Thoracic aorta (tissue), 2 donors: ENCODE data around the gene BMERB1. TPM values are rescaled to one million over a fixed set of nuclear protein-coding genes. Genes with fewer than 3 reads are reported as not detected.

Source experiments
- ATAC-seq: fragments of 150-250 bp; one replicate; pipeline ENCODE4 v1.8.0; 2017; ENCODE audit warnings: low read depth; ENCODE audit not compliant: insufficient number of reproducible peaks, low FRiP score
- DNase-seq: peaks from one replicate; pipeline ENCODE4 v3.0.0-alpha.2; 2020; ENCODE audit warnings: low spot score
- H3K27ac ChIP-seq, 2 donors: fragments of 200-600 bp; sonication (generic); 1 replicate in 1 of 2; 2 replicates in 1 of 2; pipeline ENCODE4 v1.5.1; 2016; ENCODE audit warnings: mild to moderate bottlenecking in 2 of 2, moderate library complexity in 2 of 2
- H3K27me3 ChIP-seq: fragments of 200-600 bp; sonication (generic); replicated peaks from 2 replicates; pipeline ENCODE4 v1.6.0; 2016; ENCODE audit warnings: mild to moderate bottlenecking; ENCODE audit not compliant: insufficient read depth
- H3K36me3 ChIP-seq: fragments of 200-600 bp; sonication (generic); one replicate; pipeline ENCODE4 v1.5.1; 2016
- H3K4me1 ChIP-seq, 2 donors: fragments of 200-600 bp; sonication (generic); 1 replicate in 1 of 2; 2 replicates in 1 of 2; pipeline versions ENCODE4 v1.5.1 to v1.6.0; 2016; ENCODE audit warnings: low read depth in 2 of 2, mild to moderate bottlenecking in 1 of 2; ENCODE audit not compliant: control insufficient read depth in 1 of 2
- H3K4me3 ChIP-seq: fragments of 200-600 bp; sonication (generic); 2 replicates; pipeline ENCODE4 v1.5.1; 2016; ENCODE audit warnings: mild to moderate bottlenecking
- H3K9me3 ChIP-seq: fragments of 200-600 bp; sonication (generic); 2 replicates; pipeline ENCODE4 v1.5.1; 2016
- CTCF ChIP-seq: fragments of 200-600 bp; sonication (generic); IDR thresholded peaks from one replicate; pipeline ENCODE4 v1.5.1; 2019; ENCODE audit warnings: antibody characterized with exemption
- total RNA-seq, 2 donors: library from RNA; depleted of rRNA; stranded (reverse); fragments of >200 nt; gene quantifications; one replicate each; pipeline versions ENCODE4 v1.1.0 to v1.2.3, GENCODE V29; 2016

Gene BMERB1
- total RNA-seq, 2 donors from 2014 or later = 75.1 to 95.2 TPM

- no peak for DNase-seq
- no peak overlapping the region for H3K4me3 ChIP-seq
- H3K4me1 ChIP-seq = peaks cover 9 to 32% of the 10 kb centered on the region in 2 donors
- no peak overlapping the region for H3K27ac ChIP-seq
- TF ChIP-seq CTCF = no peak
- no peaks in the 10 kb centered on the region for H3K36me3 ChIP-seq
- no peaks in the 10 kb centered on the region for H3K27me3 ChIP-seq
- ATAC-seq = no peak
- no peaks in the 10 kb centered on the region for H3K9me3 ChIP-seq
These were observed 50.8 kb downstream of the BMERB1 start for GRCh38 chr16:15485175-15485574.

GRCh38 chr16:15486661-15487060, 52.3 kb downstream of the BMERB1 start:
- no peaks in the 10 kb centered on the region for H3K27me3 ChIP-seq
- no peak for ATAC-seq

GRCh38 chr16:15487336-15488284, 53.2 kb downstream of the BMERB1 start:
- Histone ChIP-seq H3K27ac (no peak overlapping the region), H3K36me3 (no peaks in the 10 kb centered on the region), H3K4me3 (no peak overlapping the region), H3K27me3 (no peaks in the 10 kb centered on the region), H3K4me1 (peaks cover 13 to 29% of the 10 kb centered on the region in 2 donors), H3K9me3 (no peaks in the 10 kb centered on the region)
- ATAC-seq (no peak), DNase-seq (no peak)
- TF ChIP-seq CTCF = no peak

More at GRCh38 chr16:15486661-15487060, 52.3 kb downstream of the BMERB1 start:
- Histone ChIP-seq H3K4me1 (peaks cover 13 to 36% of the 10 kb centered on the region in 2 donors), H3K27ac (no peak overlapping the region), H3K36me3 (no peaks in the 10 kb centered on the region), H3K4me3 (no peak overlapping the region), H3K9me3 (no peaks in the 10 kb centered on the region)
- TF ChIP-seq CTCF = no peak
- DNase-seq = no peak

- no peaks in the 10 kb centered on the region for H3K36me3 ChIP-seq
- peak overlapping the region; percentile 42 for H3K4me3 ChIP-seq
- H3K4me1 ChIP-seq = peaks cover 13 to 29% of the 10 kb centered on the region in 2 donors
- no peak for ATAC-seq
- TF ChIP-seq CTCF = no peak
- no peaks in the 10 kb centered on the region for H3K27me3 ChIP-seq
- DNase-seq = no peak
- no peaks in the 10 kb centered on the region for H3K9me3 ChIP-seq
- H3K27ac ChIP-seq = peak overlapping the region; percentile 60 to 85
These were observed 54.6 kb downstream of the BMERB1 start for GRCh38 chr16:15489016-15489415.

- no peaks in the 10 kb centered on the region for H3K36me3 ChIP-seq
- ATAC-seq (no peak), DNase-seq (no peak)
- peak overlapping the region; percentile 64 to 85 for H3K27ac ChIP-seq
- H3K27me3 ChIP-seq = no peaks in the 10 kb centered on the region
- no peak for TF ChIP-seq CTCF
- peak overlapping the region; percentile 42 for H3K4me3 ChIP-seq
- peaks cover 13 to 29% of the 10 kb centered on the region in 2 donors for H3K4me1 ChIP-seq
- no peaks in the 10 kb centered on the region for H3K9me3 ChIP-seq
These were observed 55.8 kb downstream of the BMERB1 start for GRCh38 chr16:15490123-15490711.
